GM18505 (cell line): ENCODE results near the gene GJC2.

ENCODE experiments used
- ATAC-seq: cut with Tn5 transposase; IDR thresholded peaks from one replicate; pipeline ENCODE4 v1.9.1; 2021; ENCODE audit not compliant: unreplicated experiment
- POLR2A ChIP-seq: IDR thresholded peaks from 4 replicates; pipeline ENCODE4 v1.6.1; 2011; ENCODE audit warnings: borderline replicate concordance; ENCODE audit not compliant: insufficient read depth, insufficient read length; ENCODE audit errors: extremely low read depth

The GJC2 gene

DNA sequence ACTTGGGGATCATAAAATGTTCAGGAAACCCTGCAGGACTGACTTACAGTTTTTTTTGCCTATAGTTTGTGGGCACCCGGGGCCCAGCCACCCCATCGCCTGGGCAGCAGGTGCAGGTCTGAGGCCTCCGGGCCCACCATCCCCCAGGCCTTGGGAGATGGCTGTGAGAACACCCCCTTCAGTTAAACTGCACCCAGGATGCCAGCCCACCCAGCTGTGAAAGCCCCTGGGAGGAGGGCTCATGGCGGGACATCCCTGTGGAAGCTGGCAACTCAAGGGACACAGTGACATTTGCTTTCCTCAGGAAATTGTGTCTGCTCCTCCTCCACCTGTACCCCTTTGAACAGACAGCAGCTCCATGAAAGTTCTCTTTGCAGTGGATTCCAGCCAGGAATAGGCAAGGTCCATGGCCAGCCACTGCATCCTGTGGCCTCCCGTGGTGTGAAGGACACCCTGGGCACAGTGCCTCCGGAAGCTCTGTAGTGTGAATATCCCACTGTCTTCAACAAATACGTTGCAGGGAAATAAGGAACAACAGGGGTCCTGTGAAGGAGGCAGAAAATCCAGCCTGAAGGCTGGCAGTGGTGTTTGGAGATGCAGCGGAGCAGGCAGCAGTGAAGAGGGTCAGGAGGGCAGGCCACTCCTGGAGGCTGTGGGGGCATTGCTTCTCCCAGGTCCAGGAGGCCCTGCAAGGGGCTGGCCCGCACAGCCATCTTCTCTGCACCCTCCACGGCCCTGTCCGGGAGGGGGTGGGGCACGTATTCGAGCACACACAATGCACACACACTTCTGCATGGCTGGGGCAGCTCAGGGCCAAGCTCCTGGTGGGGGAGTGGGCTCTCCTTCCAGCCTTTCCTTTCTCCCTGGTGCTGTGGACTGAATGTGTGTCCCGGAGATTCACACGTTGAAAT is 56.1 kb downstream of the GJC2 start:
- no peak for TF ChIP-seq POLR2A
- no peak for ATAC-seq

DNA sequence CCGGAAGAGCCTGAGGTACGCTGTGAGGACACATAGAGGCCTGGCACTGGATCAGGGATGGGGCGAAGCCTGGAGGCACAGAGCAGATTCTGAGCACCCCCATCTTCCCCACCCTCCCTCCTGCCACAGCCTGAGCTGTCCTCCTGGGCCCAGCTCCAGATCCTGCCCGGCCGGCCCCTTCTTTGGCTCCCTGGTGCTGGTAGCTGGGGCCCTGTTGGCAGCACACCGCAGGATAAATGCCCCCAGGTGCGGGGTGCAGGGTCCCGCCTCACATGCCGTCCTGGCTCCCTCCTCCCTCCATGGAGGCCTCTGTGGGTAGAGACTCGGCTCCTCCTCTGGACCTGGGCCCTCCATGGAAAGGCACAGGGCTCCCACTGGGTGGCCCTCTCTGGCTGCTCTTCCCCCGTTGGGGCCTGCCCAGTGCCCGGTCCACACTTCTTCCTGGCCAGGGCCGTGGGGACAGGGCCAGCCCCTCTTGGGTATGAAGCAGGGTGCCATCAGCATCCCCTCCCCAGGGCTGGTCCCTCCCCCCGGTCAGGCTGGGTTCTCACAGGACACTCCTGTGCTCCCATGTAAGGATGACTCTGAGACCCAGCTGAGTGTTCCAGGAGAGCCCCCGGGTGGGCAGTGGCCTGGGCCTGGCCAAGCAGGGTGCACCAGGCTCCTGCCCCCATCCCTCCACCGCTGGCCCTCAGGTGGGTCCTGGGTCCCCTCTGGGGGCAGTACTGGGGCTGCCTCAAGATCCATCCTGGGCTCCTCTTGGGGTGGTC is 57.0 kb downstream of the GJC2 start:
- no peak for TF ChIP-seq POLR2A
- no peak for ATAC-seq

DNA sequence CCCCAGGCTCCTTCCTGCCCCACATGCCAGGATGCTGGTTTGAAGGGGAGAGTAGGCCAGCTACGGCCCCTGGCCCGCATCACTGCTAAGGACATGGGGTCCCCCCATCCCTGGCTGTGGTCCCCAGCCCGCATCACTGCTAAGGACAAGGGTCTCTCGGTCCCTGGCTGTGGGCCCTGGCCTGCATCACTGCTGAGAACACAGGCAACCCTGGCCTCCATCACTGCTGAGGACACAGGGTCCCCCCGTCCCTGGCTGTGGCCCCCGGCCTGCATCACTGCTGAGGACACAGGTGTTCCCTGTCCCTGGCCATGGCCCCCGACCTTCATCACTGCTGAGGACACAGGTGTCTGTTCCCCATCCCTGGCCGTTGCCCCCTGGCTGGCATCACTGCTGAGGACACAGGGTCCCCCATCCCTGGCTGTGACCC is 57.7 kb downstream of the GJC2 start:
- no peak for TF ChIP-seq POLR2A
- ATAC-seq = no peak

DNA sequence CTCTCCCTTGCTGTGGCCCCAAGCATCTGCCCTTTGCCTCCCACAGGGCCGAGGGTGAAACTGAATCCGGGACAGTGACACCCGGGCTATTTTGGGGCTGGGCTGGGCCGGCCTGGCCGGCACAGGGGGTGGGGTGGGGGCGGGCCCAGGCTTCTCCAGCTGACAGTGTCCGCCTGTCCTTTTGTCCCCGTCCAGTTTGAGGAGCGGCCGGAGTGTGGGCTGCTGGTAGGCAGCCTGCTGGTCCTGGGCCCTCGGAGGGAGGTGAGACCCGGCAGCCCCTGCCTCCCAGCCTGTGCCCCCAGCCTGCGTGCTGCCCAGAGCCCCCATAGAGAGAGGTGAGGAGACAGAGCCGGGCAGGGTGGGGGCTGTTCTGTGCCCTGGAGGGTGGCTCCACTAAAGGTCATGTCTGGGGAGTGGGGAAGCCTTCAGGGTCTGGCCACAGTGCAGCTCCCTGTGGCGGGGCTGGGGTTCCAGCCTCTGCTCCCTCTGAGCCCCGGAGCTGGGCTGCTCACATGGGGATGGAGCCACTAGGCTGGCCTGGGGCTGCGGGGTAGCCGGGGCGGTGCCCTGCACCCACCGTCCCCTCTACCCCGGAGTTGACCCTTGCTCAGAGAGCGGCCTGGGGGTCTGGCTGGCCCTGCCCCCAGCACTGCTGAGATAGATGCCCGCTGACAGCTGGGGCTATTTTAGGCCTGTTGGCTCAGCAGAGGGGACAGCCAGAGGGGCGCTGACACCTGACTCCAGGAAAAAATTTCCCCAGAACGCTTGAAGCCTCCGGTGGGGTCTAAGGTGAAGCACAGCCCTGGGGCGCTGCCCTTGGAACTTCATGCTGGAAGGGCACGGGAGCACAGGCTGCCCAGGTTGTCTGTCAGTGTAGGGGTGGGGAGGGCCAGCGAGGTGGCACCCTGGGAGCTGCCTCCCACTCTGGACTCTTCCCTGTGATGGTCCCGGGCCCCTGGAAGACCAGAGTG is 58.4 kb downstream of the GJC2 start, which contains the start of gene OBSCN:
OBSCN (plus strand) TSS at position 194 of the 971 bp plus-strand sequence. CDS start 3,740 bp downstream, outside the sequence.
- no peak for ATAC-seq
- TF ChIP-seq POLR2A = no peak

DNA sequence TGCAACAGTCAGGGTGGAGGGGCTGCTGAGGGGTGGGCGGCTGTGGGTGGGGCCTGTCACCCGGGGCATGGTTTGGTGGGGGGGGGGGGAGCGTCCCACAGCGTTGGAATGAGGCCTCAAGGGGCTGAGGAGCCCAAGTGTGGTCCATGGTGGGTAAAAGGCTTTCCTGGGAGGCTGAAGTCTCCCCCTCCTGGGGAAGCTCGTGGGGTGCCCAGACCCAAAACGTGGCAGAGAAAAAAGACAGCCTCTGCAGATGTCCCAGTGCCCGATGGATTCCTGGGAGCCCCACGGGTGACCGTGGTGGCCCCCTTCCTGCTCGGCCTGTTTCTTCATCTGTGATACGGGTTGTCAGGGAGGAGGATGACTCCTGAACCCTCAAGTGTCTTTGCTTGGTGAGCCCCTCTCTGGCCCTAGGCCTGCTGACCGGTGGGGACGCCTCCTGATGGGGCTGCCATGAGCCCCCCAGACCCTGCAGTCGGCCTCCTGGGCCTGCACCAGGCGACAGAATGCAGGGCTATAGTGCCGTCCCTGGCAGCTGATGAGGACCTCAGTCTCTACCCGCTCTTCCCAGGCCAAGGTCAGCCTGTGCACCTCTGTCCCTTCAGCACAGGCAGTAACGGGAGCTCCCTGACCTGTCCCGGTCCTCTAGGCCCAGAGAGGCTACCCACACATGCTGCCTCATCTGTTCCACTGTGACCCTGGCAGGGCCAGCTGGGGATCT is 59.3 kb downstream of the GJC2 start:
- no peak for TF ChIP-seq POLR2A
- no peak for ATAC-seq
